ENCODE data around the gene CYB561A3.

Gene CYB561A3

DNA sequence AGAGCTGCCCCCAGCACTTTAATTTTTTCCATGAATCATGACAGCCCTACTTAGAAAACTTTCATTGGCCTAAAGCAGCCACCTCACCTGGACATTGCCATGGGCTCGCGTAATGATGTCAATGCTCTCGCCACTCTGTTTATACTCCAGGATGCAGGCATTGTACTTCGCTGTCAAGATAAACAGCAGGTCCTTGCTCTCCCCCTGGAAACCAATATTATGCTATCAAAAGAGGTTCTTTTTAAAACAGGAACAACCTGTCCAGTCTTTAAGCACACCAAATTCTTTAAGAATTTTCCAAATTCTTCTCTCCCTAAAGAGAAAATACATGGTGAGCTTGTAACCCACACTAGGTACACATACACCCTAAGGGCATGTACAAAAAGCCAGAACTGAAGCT, 31.8 kb downstream of the CYB561A3 start:
- no peak for DNase-seq (ENCODE audit: low read depth in 3 of 3, low spot score in 1 of 3)

- DNase-seq (ENCODE audit: low read depth in 3 of 3, low spot score in 1 of 3) = no peak
Measured at GRCh38 chr11:61328351-61328750, 33.3 kb downstream of the CYB561A3 start.

DNA sequence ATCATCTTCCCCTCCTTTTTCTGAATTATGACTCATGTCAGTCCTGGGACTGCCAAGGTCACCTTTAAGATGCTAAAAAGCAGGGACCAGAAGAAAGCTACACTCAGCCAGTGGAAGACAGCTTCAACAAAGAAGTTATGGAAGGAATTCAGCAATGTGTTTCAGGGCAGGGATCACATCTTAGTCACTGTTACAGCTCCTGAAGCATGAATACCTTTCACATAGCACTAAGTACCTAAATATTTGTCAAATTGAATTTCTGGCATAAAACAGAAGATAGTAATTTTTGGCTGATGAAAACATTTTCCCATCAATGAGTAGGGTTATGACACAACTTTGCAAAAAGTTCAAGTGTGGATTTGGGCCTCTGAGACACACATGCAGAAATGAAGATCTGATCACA, 34.0 kb downstream of the CYB561A3 start:
- no peak for DNase-seq (ENCODE audit: low read depth in 3 of 3, low spot score in 1 of 3)

GRCh38 chr11:61325649-61326414, 35.9 kb downstream of the CYB561A3 start:
- no peak for DNase-seq (ENCODE audit: low read depth in 3 of 3, low spot score in 1 of 3)

DNA sequence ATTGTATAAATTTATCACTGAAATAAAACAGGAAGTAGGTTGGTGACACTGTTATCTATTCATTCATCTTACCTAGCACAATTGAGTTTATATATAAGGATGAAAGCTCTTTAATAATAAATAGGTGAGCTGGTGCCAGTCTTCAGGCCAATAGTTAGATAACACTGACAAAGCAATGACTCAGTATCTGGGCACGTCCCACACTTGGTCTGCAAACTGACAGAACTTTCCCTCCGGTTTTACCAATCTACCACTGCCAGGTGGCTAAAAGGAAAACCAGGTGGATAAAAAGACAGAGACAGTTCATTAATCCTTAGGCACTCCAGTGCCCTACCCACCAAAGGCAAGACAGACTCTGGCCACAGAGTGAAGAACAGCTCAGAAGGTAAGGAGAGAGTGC, 46.4 kb downstream of the CYB561A3 start:
- no peak for DNase-seq (ENCODE audit: low read depth in 3 of 3, low spot score in 1 of 3)

- DNase-seq (ENCODE audit: low read depth in 3 of 3, low spot score in 1 of 3) = no peak
Measured at GRCh38 chr11:61310749-61311148, 50.9 kb downstream of the CYB561A3 start.

GRCh38 chr11:61309739-61310138, 51.9 kb downstream of the CYB561A3 start:
- DNase-seq (ENCODE audit: low read depth in 3 of 3, low spot score in 1 of 3) = no peak

DNA sequence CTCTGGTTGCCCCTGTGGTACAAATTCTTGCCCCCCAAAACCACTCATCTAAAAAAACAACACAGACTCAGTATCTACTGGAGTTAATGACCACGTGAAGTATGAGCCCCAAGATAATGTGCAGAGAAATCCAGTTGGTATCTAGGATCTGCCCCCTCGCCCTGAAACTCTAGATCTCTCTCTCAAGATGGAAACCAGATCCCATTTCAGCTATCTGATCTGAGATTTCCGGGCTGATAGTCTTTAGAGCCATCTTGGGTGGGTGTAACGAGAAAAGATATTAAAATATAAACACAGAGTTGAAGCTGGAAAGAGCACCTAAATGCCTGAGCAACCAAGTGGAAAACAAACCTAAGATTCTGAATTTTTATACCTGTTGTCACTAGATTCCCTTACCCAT, 52.5 kb downstream of the CYB561A3 start:
- DNase-seq (ENCODE audit: low read depth in 3 of 3, low spot score in 1 of 3) = no peak

DNA sequence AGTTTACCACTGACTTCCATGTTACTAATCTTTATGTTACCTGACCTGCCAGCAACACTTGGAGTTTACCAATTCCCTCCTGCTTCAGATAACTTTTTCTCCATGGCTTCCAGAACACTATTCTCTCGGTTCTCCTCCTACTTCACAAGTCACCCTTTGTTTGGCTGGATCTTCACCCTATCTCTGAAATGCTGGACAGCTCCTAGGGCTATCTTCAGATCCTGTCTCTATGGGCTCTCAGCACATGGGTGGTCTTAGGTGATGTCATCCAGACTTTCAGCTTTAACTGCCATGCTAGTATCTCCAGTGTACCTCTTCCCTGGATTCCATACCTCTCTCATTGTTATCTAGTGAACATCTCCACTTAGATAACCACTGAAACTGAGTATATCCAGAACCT, 54.3 kb downstream of the CYB561A3 start:
- DNase-seq (ENCODE audit: low read depth in 3 of 3, low spot score in 1 of 3) = no peak

GRCh38 chr11:61306221-61306620, 55.5 kb downstream of the CYB561A3 start:
- DNase-seq (ENCODE audit: low read depth in 3 of 3, low spot score in 1 of 3) = no peak

- no peak for DNase-seq (ENCODE audit: low read depth in 3 of 3, low spot score in 1 of 3)
Measured at GRCh38 chr11:61305417-61305816, 56.3 kb downstream of the CYB561A3 start.

DNA sequence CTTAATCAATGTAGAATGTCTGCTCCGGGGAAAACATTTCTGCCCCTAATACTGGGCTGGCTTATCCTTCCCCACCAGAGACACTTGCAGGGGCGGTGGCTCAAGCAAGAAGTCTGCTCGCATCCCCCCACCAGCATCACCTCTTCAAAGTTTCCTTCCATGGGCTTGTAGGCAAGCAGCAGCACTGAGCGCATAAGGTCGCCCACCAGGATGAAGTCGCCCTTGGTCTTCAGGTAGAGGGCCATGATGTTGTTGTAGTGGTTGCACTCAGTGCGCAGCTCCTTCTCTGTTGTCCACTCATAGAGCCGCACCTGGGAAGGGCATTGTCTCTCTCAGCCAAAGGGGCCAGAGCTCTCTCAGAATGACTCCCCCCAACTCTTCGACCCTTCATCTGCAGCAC, 58.0 kb downstream of the CYB561A3 start:
- DNase-seq (ENCODE audit: low read depth in 3 of 3, low spot score in 1 of 3) = no peak

DNA sequence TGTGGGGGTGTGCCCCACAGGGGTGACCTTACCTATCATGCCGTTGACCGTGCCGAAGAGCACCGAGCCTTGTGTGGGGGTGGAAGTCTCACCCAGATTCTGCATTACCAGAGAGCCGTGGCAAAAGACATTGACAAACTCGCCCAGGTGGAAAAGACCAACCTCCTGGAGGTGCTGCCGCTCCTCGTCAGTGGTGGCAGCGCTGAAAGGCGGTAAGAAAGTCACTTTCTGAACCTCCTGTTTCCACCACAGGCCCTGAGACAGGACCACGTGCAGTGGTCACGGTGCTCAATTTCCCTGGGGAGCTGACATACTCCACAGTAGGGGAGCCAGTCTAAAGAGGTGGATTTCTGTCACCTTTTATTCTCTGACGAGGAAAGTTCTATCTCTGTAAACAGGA, 59.1 kb downstream of the CYB561A3 start:
- DNase-seq (ENCODE audit: low read depth in 3 of 3, low spot score in 1 of 3) = no peak

Measured in stimulated activated CD4-positive, alpha-beta T cell treated with anti-CD3 and anti-CD28 coated beads, TNF-alpha, amount 100 ng/mL, for 1 hour (primary cell).